Breast epithelium (tissue), 4 donors: ENCODE measurements around the gene RNASE7. TPM values are rescaled to one million over a fixed set of nuclear protein-coding genes. Genes with fewer than 3 reads are reported as not detected.

Experiments used
- DNase-seq, 2 donors: peaks; one replicate each; pipeline ENCODE4 v3.0.0-alpha.2; 2019; ENCODE audit warnings: low spot score in 2 of 2
- H3K27ac ChIP-seq, 2 donors: fragments of 200-600 bp; sonication (generic) in 1 of 2; one replicate each; pipeline ENCODE4 v1.5.1; 2016 to 2019; ENCODE audit warnings: mild to moderate bottlenecking in 1 of 2
- H3K27me3 ChIP-seq, 2 donors: fragments of 200-600 bp; sonication (generic) in 1 of 2; one replicate each; pipeline versions ENCODE4 v1.5.1 to v1.6.0; 2017 to 2019; ENCODE audit warnings: control low read depth in 1 of 2, mild to moderate bottlenecking in 1 of 2
- H3K36me3 ChIP-seq: fragments of 200-600 bp; one replicate; pipeline ENCODE4 v1.5.1; 2019
- H3K4me1 ChIP-seq, 2 donors: fragments of 200-600 bp; sonication (generic); one replicate each; pipeline ENCODE4 v1.5.1; 2016 to 2019; ENCODE audit warnings: control low read depth in 1 of 2
- H3K4me3 ChIP-seq, 3 donors: fragments of 200-600 bp; sonication (generic); 1 replicate in 2 of 3; 2 replicates in 1 of 3; pipeline ENCODE4 v1.5.1; 2016 to 2019; ENCODE audit warnings: mild to moderate bottlenecking in 3 of 3, moderate library complexity in 2 of 3
- H3K9me3 ChIP-seq, 2 donors: fragments of 200-600 bp; sonication (generic) in 1 of 2; one replicate each; pipeline ENCODE4 v1.5.1; 2016 to 2019; ENCODE audit warnings: control low read depth in 1 of 2
- CTCF ChIP-seq, 3 donors: fragments of 450-650 bp; IDR thresholded peaks; one replicate each; pipeline ENCODE4 v1.5.1; 2016 to 2017; ENCODE audit warnings: antibody characterized with exemption in 3 of 3, mild to moderate bottlenecking in 3 of 3, moderate library complexity in 3 of 3
- POLR2A ChIP-seq: fragments of 450-650 bp; IDR thresholded peaks from one replicate; pipeline ENCODE4 v1.6.1; 2016; ENCODE audit warnings: antibody characterized with exemption, mild to moderate bottlenecking, moderate library complexity
- POLR2AphosphoS5 ChIP-seq, 3 donors: sonication (generic); formaldehyde crosslinking; IDR thresholded peaks; one replicate each; pipeline ENCODE4 v1.6.1; 2017; ENCODE audit warnings: antibody characterized with exemption in 3 of 3
- intact Hi-C: fragments of 100-400 bp; cut with DNase I; formaldehyde crosslinking; loops from one replicate; pipeline ENCODE4 v1.15.1; 2023; ENCODE audit warnings: low total_unique reads
- total RNA-seq, 3 donors: library from RNA; depleted of rRNA; stranded (reverse); fragments of >200 nt; gene quantifications; one replicate each; pipeline ENCODE4 v1.1.0, GENCODE V29; 2016

RNASE7 gene
- total RNA-seq, 3 donors from 2014 or later = 1.6 to 3.1 TPM; not detected in 1

- no peaks in the 10 kb centered on the region for H3K4me1 ChIP-seq
- no peak overlapping the region for H3K4me3 ChIP-seq
- H3K9me3 ChIP-seq = no peaks in the 10 kb centered on the region
- DNase-seq = no peak
- no peaks in the 10 kb centered on the region for H3K36me3 ChIP-seq
- H3K27ac ChIP-seq = no peak overlapping the region
- no peaks in the 10 kb centered on the region for H3K27me3 ChIP-seq
- intact Hi-C loops = no loop called here
- no peak for TF ChIP-seq POLR2AphosphoS5 (IDR thresholded peaks at IDR 0.05)
- TF ChIP-seq POLR2A = no peak
- no peak for TF ChIP-seq CTCF (IDR thresholded peaks at IDR 0.05)
Measured at GRCh38 chr14:21011136-21011535, 31.0 kb upstream of the RNASE7 start.

- Histone ChIP-seq H3K4me1 (no peaks in the 10 kb centered on the region), H3K27ac (peak overlapping the region in 1 of 2 donors; percentile 52)
- intact Hi-C loops = loop anchor here (2.0 to 5.0 kb wide), 2 partner anchors 24 to 78 kb away; no protein-coding TSS in a partner anchor
Measured at GRCh38 chr14:21014761-21015190, 27.4 kb upstream of the RNASE7 start.

GRCh38 chr14:21015312-21015711 is 26.9 kb upstream of the RNASE7 start:
- no peak for DNase-seq
- H3K27ac ChIP-seq = peak overlapping the region; percentile 26 to 52
- intact Hi-C loops = loop anchor here (2.0 to 5.0 kb wide), 2 partner anchors 23 to 77 kb away; no protein-coding TSS in a partner anchor
- H3K27me3 ChIP-seq = no peaks in the 10 kb centered on the region
- H3K36me3 ChIP-seq = no peaks in the 10 kb centered on the region
- no peaks in the 10 kb centered on the region for H3K4me1 ChIP-seq
- no peaks in the 10 kb centered on the region for H3K9me3 ChIP-seq
- H3K4me3 ChIP-seq = no peak overlapping the region
- TF ChIP-seq CTCF (IDR thresholded peaks at IDR 0.05) = no peak

More at GRCh38 chr14:21014761-21015190, 27.4 kb upstream of the RNASE7 start:
- no peak overlapping the region for H3K4me3 ChIP-seq
- H3K27me3 ChIP-seq = no peaks in the 10 kb centered on the region
- no peaks in the 10 kb centered on the region for H3K36me3 ChIP-seq
- DNase-seq = peak; percentile 84 to 85
- TF ChIP-seq POLR2AphosphoS5 (IDR thresholded peaks at IDR 0.05) = peak in 2 of 3 donors; percentile 52 to 80
- peak; percentile 93 to 95 (median 94) for TF ChIP-seq CTCF (IDR thresholded peaks at IDR 0.05)
- TF ChIP-seq POLR2A = no peak
- no peaks in the 10 kb centered on the region for H3K9me3 ChIP-seq

- TF ChIP-seq CTCF (IDR thresholded peaks at IDR 0.05) = no peak
- Histone ChIP-seq H3K36me3 (no peaks in the 10 kb centered on the region), H3K9me3 (no peaks in the 10 kb centered on the region), H3K4me1 (no peaks in the 10 kb centered on the region), H3K27ac (peak overlapping the region in 1 of 2 donors; percentile 25), H3K27me3 (no peaks in the 10 kb centered on the region), H3K4me3 (no peak overlapping the region)
- DNase-seq = no peak
- intact Hi-C loops = loop anchor here (5.0 kb wide), 1 partner anchor 76 kb away; no protein-coding TSS in a partner anchor
Measured at GRCh38 chr14:21016413-21017190, 25.6 kb upstream of the RNASE7 start.

GRCh38 chr14:21017528-21018245 is 24.5 kb upstream of the RNASE7 start:
- intact Hi-C loops = loop anchor here (5.0 kb wide), 1 partner anchor 75 kb away; no protein-coding TSS in a partner anchor
- TF ChIP-seq POLR2AphosphoS5 (IDR thresholded peaks at IDR 0.05) (no peak), CTCF (IDR thresholded peaks at IDR 0.05) (no peak), POLR2A (no peak)
- H3K4me1 ChIP-seq = no peaks in the 10 kb centered on the region

More at GRCh38 chr14:21017528-21018245, 24.5 kb upstream of the RNASE7 start:
- DNase-seq = no peak
- no peaks in the 10 kb centered on the region for H3K9me3 ChIP-seq
- H3K27ac ChIP-seq = peak overlapping the region; percentile 29 to 34
- no peaks in the 10 kb centered on the region for H3K36me3 ChIP-seq
- no peak overlapping the region for H3K4me3 ChIP-seq
- H3K27me3 ChIP-seq = no peaks in the 10 kb centered on the region
